ENCODE data around the gene ABHD16A. TPM values are rescaled to one million over a fixed set of nuclear protein-coding genes. Genes with fewer than 3 reads are reported as not detected.
A peak's percentile ranks its signal among the peaks of the same experiment; 100 is the strongest.

ABHD16A gene
- polyA plus RNA-seq, 10 donors: 36.3 to 50.0 (median 39.2) TPM

- DNase-seq: peak in 2 of 3 donors; percentile 53 to 72
These were observed 38.9 kb downstream of the ABHD16A start for GRCh38 chr6:31663961-31664789.

GRCh38 chr6:31663126-31663960, 39.8 kb downstream of the ABHD16A start:
- DNase-seq: no peak

GRCh38 chr6:31662124-31662723, 40.9 kb downstream of the ABHD16A start:
- no peak for DNase-seq

- no peak for DNase-seq
These were observed 41.6 kb downstream of the ABHD16A start for GRCh38 chr6:31661262-31662123.

GRCh38 chr6:31660381-31661261, 42.5 kb downstream of the ABHD16A start, which contains the start of gene C6orf47:
C6orf47 (minus strand) TSS chr6:31660778; CDS start chr6:31659947, 831 bp downstream.
- DNase-seq: peak; percentile 83 to 95 (median 90)

- peak in 1 of 3 donors; percentile 37 for DNase-seq
These were observed 43.3 kb downstream of the ABHD16A start for GRCh38 chr6:31659649-31660380.

GRCh38 chr6:31658983-31659648, 44.0 kb downstream of the ABHD16A start:
- DNase-seq: no peak

GRCh38 chr6:31658158-31658688, 44.9 kb downstream of the ABHD16A start:
- DNase-seq: no peak

GRCh38 chr6:31657406-31658157, 45.5 kb downstream of the ABHD16A start:
- no peak for DNase-seq

GRCh38 chr6:31655349-31656237, 47.5 kb downstream of the ABHD16A start, which contains the start of gene APOM:
APOM (plus strand) TSS chr6:31655894; CDS start chr6:31655967, 73 bp downstream.
- no peak for DNase-seq

- no peak for DNase-seq
These were observed 48.4 kb downstream of the ABHD16A start for GRCh38 chr6:31654574-31655348.

- no peak for DNase-seq
These were observed 50.0 kb downstream of the ABHD16A start for GRCh38 chr6:31652925-31653724.

- DNase-seq: peak in 1 of 3 donors; percentile 62
These were observed 51.4 kb downstream of the ABHD16A start for GRCh38 chr6:31651602-31652191.

GRCh38 chr6:31645325-31645724, 57.8 kb downstream of the ABHD16A start:
- DNase-seq: no peak

Measured in muscle of back (tissue), 11 donors.